ENCODE measurements around the gene TBR1. TPM values are rescaled to one million over a fixed set of nuclear protein-coding genes. Genes with fewer than 3 reads are reported as not detected.

Gene TBR1
- polyA plus RNA-seq, 1 of the 3 experiments (the other 2 are of a cell fraction) = not detected

DNA sequence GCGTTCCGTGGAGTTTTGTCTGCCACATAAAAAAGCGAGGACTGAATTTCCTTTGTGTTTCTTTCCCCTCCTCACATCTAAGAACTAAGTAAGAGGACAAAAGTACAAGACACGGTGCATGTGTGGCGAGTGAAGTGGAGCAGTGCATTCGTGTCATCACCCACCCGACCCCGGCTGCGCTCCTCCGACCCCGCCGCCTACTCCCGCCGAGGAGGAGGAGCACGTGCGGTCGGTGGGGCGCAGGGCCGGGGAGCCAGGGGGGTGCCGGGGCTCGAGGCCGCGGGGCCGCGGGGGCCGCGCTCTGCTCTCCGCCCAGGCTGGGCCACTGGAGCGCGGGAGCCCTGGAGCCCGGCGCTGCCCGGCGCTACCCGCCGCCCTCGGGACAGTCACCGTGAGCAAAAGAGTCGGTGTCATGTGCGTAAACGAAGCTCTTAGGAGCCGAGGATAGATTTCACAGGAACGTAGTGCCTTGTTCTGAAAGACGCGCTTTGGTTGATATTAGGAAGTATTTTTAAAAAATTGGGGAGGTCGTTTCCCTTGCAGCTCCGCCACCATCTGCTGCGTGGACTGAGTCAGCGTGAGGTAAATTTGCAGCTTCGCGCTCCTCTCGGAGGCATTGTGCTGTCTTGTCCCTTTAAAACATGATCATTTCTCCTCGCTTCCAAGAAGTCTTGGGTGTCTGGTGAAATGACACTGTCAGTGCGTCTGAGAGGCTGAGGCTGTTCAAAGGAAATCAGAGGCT is 11.0 kb downstream of the TBR1 start (continued):
- TF ChIP-seq, protein P1, sequence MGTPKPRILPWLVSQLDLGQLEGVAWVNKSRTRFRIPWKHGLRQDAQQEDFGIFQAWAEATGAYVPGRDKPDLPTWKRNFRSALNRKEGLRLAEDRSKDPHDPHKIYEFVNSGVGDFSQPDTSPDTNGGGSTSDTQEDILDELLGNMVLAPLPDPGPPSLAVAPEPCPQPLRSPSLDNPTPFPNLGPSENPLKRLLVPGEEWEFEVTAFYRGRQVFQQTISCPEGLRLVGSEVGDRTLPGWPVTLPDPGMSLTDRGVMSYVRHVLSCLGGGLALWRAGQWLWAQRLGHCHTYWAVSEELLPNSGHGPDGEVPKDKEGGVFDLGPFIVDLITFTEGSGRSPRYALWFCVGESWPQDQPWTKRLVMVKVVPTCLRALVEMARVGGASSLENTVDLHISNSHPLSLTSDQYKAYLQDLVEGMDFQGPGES (IDR thresholded peaks at IDR 0.05; ENCODE audit: low read depth, low read length) = no peak
- no peak for TF ChIP-seq RFX5 (IDR thresholded peaks at IDR 0.05; ENCODE audit: low read length)

DNA sequence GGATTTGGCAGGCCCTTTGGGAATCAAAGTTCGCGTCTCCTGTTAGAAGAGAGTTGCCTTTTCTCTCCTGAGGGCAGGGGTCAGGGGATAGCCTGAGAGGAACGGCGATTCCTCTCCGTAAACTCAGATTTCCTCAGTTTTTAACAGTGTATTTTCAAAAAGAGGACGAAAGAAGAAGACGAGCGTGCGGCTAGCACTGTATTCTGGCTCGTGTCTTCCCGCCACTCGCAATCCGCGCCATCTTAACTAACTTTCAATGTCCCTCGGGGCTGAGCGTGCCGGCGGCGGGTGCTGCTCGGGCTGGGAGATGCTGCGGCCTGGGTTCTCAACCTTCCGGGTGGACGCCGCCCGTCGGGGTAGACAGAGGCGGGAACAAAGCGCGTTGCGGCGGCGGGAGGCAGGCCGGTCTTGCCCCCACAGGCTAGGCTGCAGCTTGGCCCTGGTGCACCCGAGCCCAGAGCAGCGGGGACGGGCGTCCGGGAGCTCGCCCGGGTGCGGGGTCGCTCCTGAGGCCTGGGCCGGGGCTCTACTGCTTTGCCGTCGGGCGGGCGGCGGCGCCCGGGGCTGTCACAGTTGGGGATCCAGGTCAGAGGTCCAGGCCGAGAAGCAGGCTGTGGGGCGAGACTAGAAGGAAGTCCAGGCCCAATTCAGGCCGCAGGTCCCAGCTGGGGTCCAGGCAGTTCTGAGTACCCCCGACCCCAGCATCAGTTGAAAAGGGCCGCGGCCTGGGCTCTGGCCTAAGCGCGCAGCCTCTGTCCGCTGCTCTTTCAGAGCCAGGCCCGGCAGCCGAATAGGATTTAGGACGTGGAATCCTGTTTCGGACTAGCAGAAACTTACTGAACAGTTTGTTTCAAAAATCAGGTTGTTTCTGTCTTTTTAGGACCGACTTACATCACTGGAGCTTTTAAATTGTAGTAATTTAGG is 11.8 kb downstream of the TBR1 start:
- Histone ChIP-seq H3K36me3 (replicated peaks in 1 of 2; ENCODE audit: control insufficient read depth in 1 of 2, insufficient read depth in 2 of 2, low read length in 1 of 2) (no peaks in the 10 kb centered on the region), H3K4me1 (ENCODE audit: control insufficient read depth in 1 of 2, insufficient read depth in 2 of 2, low read depth in 1 of 2, low read length in 1 of 2) (peaks cover 0 to 6% of the 10 kb centered on the region in 2 experiments; a peak in 1 of 4 replicates), H3K9ac (no peak overlapping the region), H3K4me2 (no peak overlapping the region), H3K79me2 (ENCODE audit: insufficient read depth) (no peaks in the 10 kb centered on the region), H3K9me3 (no peaks in the 10 kb centered on the region), H4K20me1 (ENCODE audit: insufficient read depth) (no peaks in the 10 kb centered on the region), H3K9me2 (no peaks in the 10 kb centered on the region), H2AFZ (ENCODE audit: low read depth) (no peak overlapping the region), H3K27me3 (ENCODE audit: insufficient read depth) (peaks cover 44% of the 10 kb centered on the region; the same call in 1 of the 2 replicates), H3F3A (replicated peaks; ENCODE audit: insufficient read depth) (no peaks in the 10 kb centered on the region), H3K4me3 (ENCODE audit: low read depth in 2 of 2, low read length in 1 of 2) (no peak overlapping the region), H3K27ac (ENCODE audit: low read depth in 2 of 2, low read length in 1 of 2) (no peak overlapping the region)
- TF ChIP-seq GABPA (IDR thresholded peaks at IDR 0.05; ENCODE audit: low read depth) = no peak
- TF ChIP-seq POLR2AphosphoS5 (IDR thresholded peaks at IDR 0.05; ENCODE audit: low read depth, low read length) = no peak
- no peak for TF ChIP-seq RXRA (IDR thresholded peaks at IDR 0.05; ENCODE audit: borderline replicate concordance, low read depth)
- TF ChIP-seq CHD2 (IDR thresholded peaks at IDR 0.05; ENCODE audit: low read length, partially characterized antibody) = no peak
- no peak for TF ChIP-seq NRF1 (IDR thresholded peaks at IDR 0.05; ENCODE audit: low read depth, low read length)
- TF ChIP-seq FOXJ3 (CRISPR knock-in tag; IDR thresholded peaks at IDR 0.05) = no peak
- TF ChIP-seq TAF1 (IDR thresholded peaks at IDR 0.05; ENCODE audit: borderline replicate concordance, low read depth, low read length) = no peak
- TF ChIP-seq, protein P2, sequence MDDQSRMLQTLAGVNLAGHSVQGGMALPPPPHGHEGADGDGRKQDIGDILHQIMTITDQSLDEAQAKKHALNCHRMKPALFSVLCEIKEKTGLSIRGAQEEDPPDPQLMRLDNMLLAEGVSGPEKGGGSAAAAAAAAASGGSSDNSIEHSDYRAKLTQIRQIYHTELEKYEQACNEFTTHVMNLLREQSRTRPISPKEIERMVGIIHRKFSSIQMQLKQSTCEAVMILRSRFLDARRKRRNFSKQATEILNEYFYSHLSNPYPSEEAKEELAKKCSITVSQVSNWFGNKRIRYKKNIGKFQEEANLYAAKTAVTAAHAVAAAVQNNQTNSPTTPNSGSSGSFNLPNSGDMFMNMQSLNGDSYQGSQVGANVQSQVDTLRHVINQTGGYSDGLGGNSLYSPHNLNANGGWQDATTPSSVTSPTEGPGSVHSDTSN (IDR thresholded peaks at IDR 0.05) = no peak
- TF ChIP-seq, protein P3, sequence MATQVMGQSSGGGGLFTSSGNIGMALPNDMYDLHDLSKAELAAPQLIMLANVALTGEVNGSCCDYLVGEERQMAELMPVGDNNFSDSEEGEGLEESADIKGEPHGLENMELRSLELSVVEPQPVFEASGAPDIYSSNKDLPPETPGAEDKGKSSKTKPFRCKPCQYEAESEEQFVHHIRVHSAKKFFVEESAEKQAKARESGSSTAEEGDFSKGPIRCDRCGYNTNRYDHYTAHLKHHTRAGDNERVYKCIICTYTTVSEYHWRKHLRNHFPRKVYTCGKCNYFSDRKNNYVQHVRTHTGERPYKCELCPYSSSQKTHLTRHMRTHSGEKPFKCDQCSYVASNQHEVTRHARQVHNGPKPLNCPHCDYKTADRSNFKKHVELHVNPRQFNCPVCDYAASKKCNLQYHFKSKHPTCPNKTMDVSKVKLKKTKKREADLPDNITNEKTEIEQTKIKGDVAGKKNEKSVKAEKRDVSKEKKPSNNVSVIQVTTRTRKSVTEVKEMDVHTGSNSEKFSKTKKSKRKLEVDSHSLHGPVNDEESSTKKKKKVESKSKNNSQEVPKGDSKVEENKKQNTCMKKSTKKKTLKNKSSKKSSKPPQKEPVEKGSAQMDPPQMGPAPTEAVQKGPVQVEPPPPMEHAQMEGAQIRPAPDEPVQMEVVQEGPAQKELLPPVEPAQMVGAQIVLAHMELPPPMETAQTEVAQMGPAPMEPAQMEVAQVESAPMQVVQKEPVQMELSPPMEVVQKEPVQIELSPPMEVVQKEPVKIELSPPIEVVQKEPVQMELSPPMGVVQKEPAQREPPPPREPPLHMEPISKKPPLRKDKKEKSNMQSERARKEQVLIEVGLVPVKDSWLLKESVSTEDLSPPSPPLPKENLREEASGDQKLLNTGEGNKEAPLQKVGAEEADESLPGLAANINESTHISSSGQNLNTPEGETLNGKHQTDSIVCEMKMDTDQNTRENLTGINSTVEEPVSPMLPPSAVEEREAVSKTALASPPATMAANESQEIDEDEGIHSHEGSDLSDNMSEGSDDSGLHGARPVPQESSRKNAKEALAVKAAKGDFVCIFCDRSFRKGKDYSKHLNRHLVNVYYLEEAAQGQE (IDR thresholded peaks at IDR 0.05; ENCODE audit: low read depth, low read length) = no peak
- TF ChIP-seq EP300 (IDR thresholded peaks at IDR 0.05; ENCODE audit: borderline replicate concordance in 1 of 2, low read depth in 1 of 2, low read length in 1 of 2) = no peak
- TF ChIP-seq SIN3A (IDR thresholded peaks at IDR 0.05; ENCODE audit: borderline replicate concordance, low read depth, low read length) = no peak
- TF ChIP-seq, protein P4, sequence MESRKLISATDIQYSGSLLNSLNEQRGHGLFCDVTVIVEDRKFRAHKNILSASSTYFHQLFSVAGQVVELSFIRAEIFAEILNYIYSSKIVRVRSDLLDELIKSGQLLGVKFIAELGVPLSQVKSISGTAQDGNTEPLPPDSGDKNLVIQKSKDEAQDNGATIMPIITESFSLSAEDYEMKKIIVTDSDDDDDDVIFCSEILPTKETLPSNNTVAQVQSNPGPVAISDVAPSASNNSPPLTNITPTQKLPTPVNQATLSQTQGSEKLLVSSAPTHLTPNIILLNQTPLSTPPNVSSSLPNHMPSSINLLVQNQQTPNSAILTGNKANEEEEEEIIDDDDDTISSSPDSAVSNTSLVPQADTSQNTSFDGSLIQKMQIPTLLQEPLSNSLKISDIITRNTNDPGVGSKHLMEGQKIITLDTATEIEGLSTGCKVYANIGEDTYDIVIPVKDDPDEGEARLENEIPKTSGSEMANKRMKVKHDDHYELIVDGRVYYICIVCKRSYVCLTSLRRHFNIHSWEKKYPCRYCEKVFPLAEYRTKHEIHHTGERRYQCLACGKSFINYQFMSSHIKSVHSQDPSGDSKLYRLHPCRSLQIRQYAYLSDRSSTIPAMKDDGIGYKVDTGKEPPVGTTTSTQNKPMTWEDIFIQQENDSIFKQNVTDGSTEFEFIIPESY (IDR thresholded peaks at IDR 0.05; ENCODE audit: borderline replicate concordance, low read depth) = no peak
- no peak for TF ChIP-seq TCF12 (IDR thresholded peaks at IDR 0.05)
- TF ChIP-seq RAD21 (IDR thresholded peaks at IDR 0.05; ENCODE audit: low read length) = no peak
- TF ChIP-seq FOSL2 (IDR thresholded peaks at IDR 0.05; ENCODE audit: borderline replicate concordance, low read depth) = no peak
- DNase-seq = no peak
- ChIA-PET CTCF (no interaction called here), POLR2A (no interaction called here)
- 92% methylated on average over 26 of the region's 64 CpGs for WGBS (ENCODE audit: low lambda C conversion rate)
